ENCODE results near the gene NRSN2.

DNA sequence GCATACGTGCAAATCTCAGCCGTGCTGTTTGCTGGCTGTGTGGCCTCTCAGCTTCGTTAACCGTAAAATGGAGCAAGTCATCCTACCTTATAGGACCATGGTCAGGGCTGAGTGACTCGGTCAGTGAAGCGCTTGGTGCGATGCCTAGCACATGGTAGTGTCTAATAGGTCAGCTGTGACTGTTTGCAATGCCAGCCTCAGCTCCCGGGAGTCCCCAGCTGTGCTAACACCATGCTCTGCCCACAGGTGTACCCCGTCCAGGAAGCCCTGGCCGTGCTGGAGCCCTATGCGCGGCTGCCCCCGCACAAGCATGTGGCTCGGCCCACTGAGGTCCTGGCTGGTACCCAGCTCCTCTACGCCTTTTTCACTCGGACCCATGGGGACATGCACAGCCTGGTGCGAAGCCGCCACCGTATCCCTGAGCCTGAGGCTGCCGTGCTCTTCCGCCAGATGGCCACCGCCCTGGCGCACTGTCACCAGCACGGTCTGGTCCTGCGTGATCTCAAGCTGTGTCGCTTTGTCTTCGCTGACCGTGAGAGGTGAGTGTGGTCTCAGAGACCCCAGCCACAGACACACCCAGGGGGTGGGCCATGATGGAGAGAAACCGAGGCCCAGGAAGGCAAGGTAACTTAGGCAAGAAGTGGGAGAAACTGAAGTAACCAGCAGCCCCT, 44.3 kb downstream of the NRSN2 start:
- TF ChIP-seq POLR2A (IDR thresholded peaks at IDR 0.05; ENCODE audit: borderline replicate concordance, extremely low read depth, insufficient read depth, insufficient read length) (no peak), SRF (IDR thresholded peaks at IDR 0.05; ENCODE audit: low read depth) (no peak), ZNF274 (IDR thresholded peaks at IDR 0.05; ENCODE audit: low read depth, low read length) (no peak), POLR2AphosphoS5 (IDR thresholded peaks at IDR 0.05; ENCODE audit: low read depth, low read length) (no peak), CEBPB (IDR thresholded peaks at IDR 0.05; ENCODE audit: low read depth) (no peak), EZH2 (IDR thresholded peaks at IDR 0.05) (no peak), ELF1 (IDR thresholded peaks at IDR 0.05; ENCODE audit: borderline replicate concordance, low read depth) (no peak), FOSL1 (IDR thresholded peaks at IDR 0.05; ENCODE audit: low read depth) (no peak), SP1 (IDR thresholded peaks at IDR 0.05; ENCODE audit: low read depth) (no peak)
- TF ChIP-seq, protein P1, sequence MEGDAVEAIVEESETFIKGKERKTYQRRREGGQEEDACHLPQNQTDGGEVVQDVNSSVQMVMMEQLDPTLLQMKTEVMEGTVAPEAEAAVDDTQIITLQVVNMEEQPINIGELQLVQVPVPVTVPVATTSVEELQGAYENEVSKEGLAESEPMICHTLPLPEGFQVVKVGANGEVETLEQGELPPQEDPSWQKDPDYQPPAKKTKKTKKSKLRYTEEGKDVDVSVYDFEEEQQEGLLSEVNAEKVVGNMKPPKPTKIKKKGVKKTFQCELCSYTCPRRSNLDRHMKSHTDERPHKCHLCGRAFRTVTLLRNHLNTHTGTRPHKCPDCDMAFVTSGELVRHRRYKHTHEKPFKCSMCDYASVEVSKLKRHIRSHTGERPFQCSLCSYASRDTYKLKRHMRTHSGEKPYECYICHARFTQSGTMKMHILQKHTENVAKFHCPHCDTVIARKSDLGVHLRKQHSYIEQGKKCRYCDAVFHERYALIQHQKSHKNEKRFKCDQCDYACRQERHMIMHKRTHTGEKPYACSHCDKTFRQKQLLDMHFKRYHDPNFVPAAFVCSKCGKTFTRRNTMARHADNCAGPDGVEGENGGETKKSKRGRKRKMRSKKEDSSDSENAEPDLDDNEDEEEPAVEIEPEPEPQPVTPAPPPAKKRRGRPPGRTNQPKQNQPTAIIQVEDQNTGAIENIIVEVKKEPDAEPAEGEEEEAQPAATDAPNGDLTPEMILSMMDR (IDR thresholded peaks at IDR 0.05 in 2 of 3, conservative IDR thresholded peaks at IDR 0.05 in 1 of 3; ENCODE audit: borderline replicate concordance in 1 of 3, insufficient read depth in 1 of 3, low read depth in 2 of 3, low read length in 2 of 3) = no peak
- TF ChIP-seq, protein P2, sequence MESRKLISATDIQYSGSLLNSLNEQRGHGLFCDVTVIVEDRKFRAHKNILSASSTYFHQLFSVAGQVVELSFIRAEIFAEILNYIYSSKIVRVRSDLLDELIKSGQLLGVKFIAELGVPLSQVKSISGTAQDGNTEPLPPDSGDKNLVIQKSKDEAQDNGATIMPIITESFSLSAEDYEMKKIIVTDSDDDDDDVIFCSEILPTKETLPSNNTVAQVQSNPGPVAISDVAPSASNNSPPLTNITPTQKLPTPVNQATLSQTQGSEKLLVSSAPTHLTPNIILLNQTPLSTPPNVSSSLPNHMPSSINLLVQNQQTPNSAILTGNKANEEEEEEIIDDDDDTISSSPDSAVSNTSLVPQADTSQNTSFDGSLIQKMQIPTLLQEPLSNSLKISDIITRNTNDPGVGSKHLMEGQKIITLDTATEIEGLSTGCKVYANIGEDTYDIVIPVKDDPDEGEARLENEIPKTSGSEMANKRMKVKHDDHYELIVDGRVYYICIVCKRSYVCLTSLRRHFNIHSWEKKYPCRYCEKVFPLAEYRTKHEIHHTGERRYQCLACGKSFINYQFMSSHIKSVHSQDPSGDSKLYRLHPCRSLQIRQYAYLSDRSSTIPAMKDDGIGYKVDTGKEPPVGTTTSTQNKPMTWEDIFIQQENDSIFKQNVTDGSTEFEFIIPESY (IDR thresholded peaks at IDR 0.05; ENCODE audit: extremely low read depth, insufficient replicate concordance, low read length) = no peak
- TF ChIP-seq, protein P3, sequence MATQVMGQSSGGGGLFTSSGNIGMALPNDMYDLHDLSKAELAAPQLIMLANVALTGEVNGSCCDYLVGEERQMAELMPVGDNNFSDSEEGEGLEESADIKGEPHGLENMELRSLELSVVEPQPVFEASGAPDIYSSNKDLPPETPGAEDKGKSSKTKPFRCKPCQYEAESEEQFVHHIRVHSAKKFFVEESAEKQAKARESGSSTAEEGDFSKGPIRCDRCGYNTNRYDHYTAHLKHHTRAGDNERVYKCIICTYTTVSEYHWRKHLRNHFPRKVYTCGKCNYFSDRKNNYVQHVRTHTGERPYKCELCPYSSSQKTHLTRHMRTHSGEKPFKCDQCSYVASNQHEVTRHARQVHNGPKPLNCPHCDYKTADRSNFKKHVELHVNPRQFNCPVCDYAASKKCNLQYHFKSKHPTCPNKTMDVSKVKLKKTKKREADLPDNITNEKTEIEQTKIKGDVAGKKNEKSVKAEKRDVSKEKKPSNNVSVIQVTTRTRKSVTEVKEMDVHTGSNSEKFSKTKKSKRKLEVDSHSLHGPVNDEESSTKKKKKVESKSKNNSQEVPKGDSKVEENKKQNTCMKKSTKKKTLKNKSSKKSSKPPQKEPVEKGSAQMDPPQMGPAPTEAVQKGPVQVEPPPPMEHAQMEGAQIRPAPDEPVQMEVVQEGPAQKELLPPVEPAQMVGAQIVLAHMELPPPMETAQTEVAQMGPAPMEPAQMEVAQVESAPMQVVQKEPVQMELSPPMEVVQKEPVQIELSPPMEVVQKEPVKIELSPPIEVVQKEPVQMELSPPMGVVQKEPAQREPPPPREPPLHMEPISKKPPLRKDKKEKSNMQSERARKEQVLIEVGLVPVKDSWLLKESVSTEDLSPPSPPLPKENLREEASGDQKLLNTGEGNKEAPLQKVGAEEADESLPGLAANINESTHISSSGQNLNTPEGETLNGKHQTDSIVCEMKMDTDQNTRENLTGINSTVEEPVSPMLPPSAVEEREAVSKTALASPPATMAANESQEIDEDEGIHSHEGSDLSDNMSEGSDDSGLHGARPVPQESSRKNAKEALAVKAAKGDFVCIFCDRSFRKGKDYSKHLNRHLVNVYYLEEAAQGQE (IDR thresholded peaks at IDR 0.05; ENCODE audit: low read depth) = no peak
- TF ChIP-seq, protein P4, sequence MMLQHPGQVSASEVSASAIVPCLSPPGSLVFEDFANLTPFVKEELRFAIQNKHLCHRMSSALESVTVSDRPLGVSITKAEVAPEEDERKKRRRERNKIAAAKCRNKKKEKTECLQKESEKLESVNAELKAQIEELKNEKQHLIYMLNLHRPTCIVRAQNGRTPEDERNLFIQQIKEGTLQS (IDR thresholded peaks at IDR 0.05) = no peak
